Neural progenitor cell (in vitro differentiated cells): ENCODE data around the gene GNAZ.

Experiments used
- EZH2 ChIP-seq: fragments of 200-600 bp; sonication (generic); IDR thresholded peaks from 2 replicates; pipeline ENCODE4 v1.6.1; 2017; ENCODE audit warnings: antibody characterized with exemption, mild to moderate bottlenecking, moderate library complexity
- EZH2phosphoT487 ChIP-seq: fragments of 200-600 bp; sonication (generic); IDR thresholded peaks from 2 replicates; pipeline ENCODE4 v1.6.1; 2017; ENCODE audit warnings: antibody characterized with exemption
- TF ChIP-seq, protein P1 (sequence below): fragments of 200-600 bp; sonication (generic); IDR thresholded peaks from 2 replicates; pipeline ENCODE4 v1.5.1; 2017; ENCODE audit warnings: antibody characterized with exemption, mild to moderate bottlenecking

DNA sequence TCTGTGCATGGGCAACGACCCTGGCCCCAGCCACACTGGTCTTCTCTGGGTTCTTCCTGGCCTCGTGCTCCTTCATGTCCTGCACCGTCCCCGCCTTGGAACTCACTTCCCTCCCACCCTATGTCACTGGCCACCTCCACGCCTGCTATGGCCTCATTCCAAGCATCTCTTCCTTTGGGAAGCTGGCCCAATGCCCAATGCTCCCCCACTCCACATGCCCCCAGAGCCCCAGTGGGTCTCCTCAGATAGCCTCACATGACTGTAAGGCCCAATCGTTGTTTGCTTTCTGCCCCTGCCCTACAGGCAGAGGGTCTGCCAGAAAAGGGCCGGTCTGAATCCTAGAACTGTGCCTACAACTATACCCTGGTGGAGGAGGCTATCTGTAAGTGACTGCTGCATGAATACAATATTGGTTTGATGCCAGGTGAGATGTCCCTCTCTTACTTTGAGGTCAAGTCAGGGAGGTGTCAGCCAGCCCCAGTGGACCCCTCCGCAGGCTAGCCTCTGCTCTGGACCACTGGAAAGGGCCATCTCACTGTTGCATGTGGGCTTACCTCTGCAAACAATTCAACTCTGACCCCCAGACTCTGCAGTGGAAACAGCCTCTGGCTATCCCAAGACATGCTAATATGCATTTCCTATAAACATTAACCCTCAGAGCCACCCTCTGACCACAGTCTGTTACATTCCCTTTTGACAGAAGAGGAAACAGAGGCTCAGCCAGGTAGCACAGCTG lies 2.1 kb upstream of the GNAZ start:
- TF ChIP-seq, protein P1, sequence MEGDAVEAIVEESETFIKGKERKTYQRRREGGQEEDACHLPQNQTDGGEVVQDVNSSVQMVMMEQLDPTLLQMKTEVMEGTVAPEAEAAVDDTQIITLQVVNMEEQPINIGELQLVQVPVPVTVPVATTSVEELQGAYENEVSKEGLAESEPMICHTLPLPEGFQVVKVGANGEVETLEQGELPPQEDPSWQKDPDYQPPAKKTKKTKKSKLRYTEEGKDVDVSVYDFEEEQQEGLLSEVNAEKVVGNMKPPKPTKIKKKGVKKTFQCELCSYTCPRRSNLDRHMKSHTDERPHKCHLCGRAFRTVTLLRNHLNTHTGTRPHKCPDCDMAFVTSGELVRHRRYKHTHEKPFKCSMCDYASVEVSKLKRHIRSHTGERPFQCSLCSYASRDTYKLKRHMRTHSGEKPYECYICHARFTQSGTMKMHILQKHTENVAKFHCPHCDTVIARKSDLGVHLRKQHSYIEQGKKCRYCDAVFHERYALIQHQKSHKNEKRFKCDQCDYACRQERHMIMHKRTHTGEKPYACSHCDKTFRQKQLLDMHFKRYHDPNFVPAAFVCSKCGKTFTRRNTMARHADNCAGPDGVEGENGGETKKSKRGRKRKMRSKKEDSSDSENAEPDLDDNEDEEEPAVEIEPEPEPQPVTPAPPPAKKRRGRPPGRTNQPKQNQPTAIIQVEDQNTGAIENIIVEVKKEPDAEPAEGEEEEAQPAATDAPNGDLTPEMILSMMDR, result no peak
- TF ChIP-seq EZH2 (no peak), EZH2phosphoT487 (no peak)
